GM12891 (cell line): ENCODE data around the gene FAT2.

Experiments
- DNase-seq: peaks from one replicate; pipeline ENCODE4 v3.0.0; 2011; ENCODE audit warnings: low spot score; ENCODE audit not compliant: insufficient read length
- FAIRE-seq: peaks from 2 replicates; lab custom pipeline; 2011; peaks lifted over from hg19 to GRCh38; lab: Jason Lieb, UNC
- PAX5 ChIP-seq: IDR thresholded peaks from 2 replicates; pipeline ENCODE4 v1.6.1; 2011; ENCODE audit warnings: low read length, moderate library complexity, mild to moderate bottlenecking; ENCODE audit not compliant: insufficient read depth, severe bottlenecking
- POLR2A ChIP-seq: IDR thresholded peaks from 2 replicates; pipeline ENCODE4 v1.6.1; 2011; ENCODE audit warnings: low read depth, low read length, control low read depth
- POLR2AphosphoS5 ChIP-seq: IDR thresholded peaks from 2 replicates; pipeline ENCODE4 v1.6.1; 2011; ENCODE audit warnings: low read depth, low read length, control low read depth
- POU2F2 ChIP-seq: IDR thresholded peaks from 2 replicates; pipeline ENCODE4 v1.6.1; 2011; ENCODE audit warnings: low read depth, mild to moderate bottlenecking, control low read depth, low read length, moderate library complexity
- SPI1 ChIP-seq: IDR thresholded peaks from 2 replicates; pipeline ENCODE4 v1.6.1; 2011; ENCODE audit warnings: low read depth, low read length, control low read depth
- TAF1 ChIP-seq: IDR thresholded peaks from 2 replicates; pipeline ENCODE4 v1.6.1; 2011; ENCODE audit warnings: low read depth, low read length, control low read depth

Gene FAT2

GRCh38 chr5:151557466-151557865 is 33.7 kb downstream of the FAT2 start:
- FAIRE-seq (no peak), DNase-seq (no peak)
- no peak for TF ChIP-seq POLR2AphosphoS5
- TF ChIP-seq TAF1 = no peak
- no peak for TF ChIP-seq SPI1
- TF ChIP-seq POU2F2 = no peak
- no peak for TF ChIP-seq PAX5
- no peak for TF ChIP-seq POLR2A

- no peak for TF ChIP-seq POU2F2
- TF ChIP-seq POLR2AphosphoS5 = no peak
- TF ChIP-seq SPI1 = peak; percentile 91
- no peak for TF ChIP-seq TAF1
- no peak for TF ChIP-seq PAX5
- no peak for TF ChIP-seq POLR2A
- FAIRE-seq (peak; percentile 65), DNase-seq (peak; percentile 17)
Measured at GRCh38 chr5:151556806-151557205, 34.3 kb downstream of the FAT2 start.

GRCh38 chr5:151555760-151556576 is 35.2 kb downstream of the FAT2 start:
- DNase-seq (no peak), FAIRE-seq (peak; percentile 74)
- no peak for TF ChIP-seq PAX5
- no peak for TF ChIP-seq POLR2A
- TF ChIP-seq TAF1 = no peak

GRCh38 chr5:151553695-151554094 is 37.4 kb downstream of the FAT2 start:
- FAIRE-seq (no peak), DNase-seq (no peak)
- TF ChIP-seq POLR2A = no peak
- TF ChIP-seq TAF1 = no peak
- no peak for TF ChIP-seq SPI1
- TF ChIP-seq PAX5 = no peak
- no peak for TF ChIP-seq POLR2AphosphoS5
- TF ChIP-seq POU2F2 = no peak

GRCh38 chr5:151553130-151553670 is 37.9 kb downstream of the FAT2 start:
- DNase-seq = no peak
- TF ChIP-seq TAF1 = no peak
- TF ChIP-seq SPI1 = no peak
- TF ChIP-seq POLR2A = no peak
- TF ChIP-seq POU2F2 = no peak
- TF ChIP-seq POLR2AphosphoS5 = no peak
- TF ChIP-seq PAX5 = no peak
- no peak for FAIRE-seq

GRCh38 chr5:151551985-151552384 is 39.1 kb downstream of the FAT2 start:
- DNase-seq = no peak
- FAIRE-seq = no peak
- TF ChIP-seq TAF1 = no peak

- TF ChIP-seq POLR2AphosphoS5 = no peak
- no peak for FAIRE-seq
Measured at GRCh38 chr5:151550146-151550545, 41.0 kb downstream of the FAT2 start.

GRCh38 chr5:151549713-151550112 is 41.4 kb downstream of the FAT2 start:
- FAIRE-seq (no peak), DNase-seq (no peak)
- TF ChIP-seq POLR2AphosphoS5 (no peak), POLR2A (no peak), SPI1 (no peak), TAF1 (no peak), PAX5 (no peak), POU2F2 (no peak)

More at GRCh38 chr5:151550146-151550545, 41.0 kb downstream of the FAT2 start:
- DNase-seq = no peak

GRCh38 chr5:151547364-151547763 is 43.8 kb downstream of the FAT2 start:
- DNase-seq (no peak), FAIRE-seq (no peak)
- TF ChIP-seq POU2F2 = no peak
- TF ChIP-seq POLR2AphosphoS5 = no peak
- no peak for TF ChIP-seq PAX5
- TF ChIP-seq TAF1 = no peak
- no peak for TF ChIP-seq POLR2A

GRCh38 chr5:151541571-151541970 is 49.6 kb downstream of the FAT2 start:
- FAIRE-seq = no peak
- TF ChIP-seq POLR2AphosphoS5 (no peak), SPI1 (no peak), POLR2A (no peak), POU2F2 (no peak), TAF1 (no peak), PAX5 (no peak)
- DNase-seq = no peak
